Small intestine (tissue), 7 donors: ENCODE measurements around the gene KCNH2. TPM values are rescaled to one million over a fixed set of nuclear protein-coding genes. Genes with fewer than 3 reads are reported as not detected.

Experiments used
- DNase-seq, 2 donors: peaks; one replicate each; pipeline versions ENCODE4 v3.0.0 to v3.0.0-alpha.2; 2013
- FAIRE-seq: peaks from 2 replicates; lab custom pipeline; 2012; peaks lifted over from hg19 to GRCh38; lab: Jason Lieb, UNC
- H3K27ac ChIP-seq, 3 donors: one replicate each; pipeline ENCODE4 v1.5.1; 2013; ENCODE audit warnings: low read length in 2 of 3, mild to moderate bottlenecking in 2 of 3, control low read depth in 1 of 3, inconsistent platforms in 1 of 3, low read depth in 1 of 3, moderate library complexity in 1 of 3
- H3K27me3 ChIP-seq, 3 donors: one replicate each; pipeline ENCODE4 v1.6.1; 2013; ENCODE audit warnings: low read length in 3 of 3, inconsistent platforms in 1 of 3; ENCODE audit not compliant: control insufficient read depth in 3 of 3, insufficient read depth in 3 of 3
- H3K36me3 ChIP-seq, 3 donors: one replicate each; pipeline ENCODE4 v1.6.1; 2013; ENCODE audit warnings: low read length in 3 of 3, inconsistent platforms in 1 of 3, low read depth in 1 of 3, mild to moderate bottlenecking in 1 of 3, moderate library complexity in 1 of 3; ENCODE audit not compliant: control insufficient read depth in 3 of 3, insufficient read depth in 2 of 3
- H3K4me1 ChIP-seq, 3 donors: one replicate each; pipeline ENCODE4 v1.6.1; 2013; ENCODE audit warnings: low read length in 2 of 3, inconsistent platforms in 1 of 3, low read depth in 1 of 3, mild to moderate bottlenecking in 1 of 3, moderate library complexity in 1 of 3; ENCODE audit not compliant: control insufficient read depth in 3 of 3, insufficient read depth in 2 of 3
- H3K4me3 ChIP-seq, 3 donors: one replicate each; pipeline ENCODE4 v1.5.1; 2013; ENCODE audit warnings: low read length in 3 of 3, control low read depth in 1 of 3, inconsistent platforms in 1 of 3, low read depth in 1 of 3, mild to moderate bottlenecking in 1 of 3, moderate library complexity in 1 of 3
- H3K9me3 ChIP-seq, 2 donors: one replicate each; pipeline ENCODE4 v1.6.1; 2013; ENCODE audit warnings: low read depth in 1 of 2, low read length in 1 of 2; ENCODE audit not compliant: control insufficient read depth in 2 of 2, insufficient read depth in 1 of 2
- whole genome bisulfite sequencing, 3 donors: extraction: QIAGEN DNeasy Blood & Tissue Kit; methylation state at CpG; one replicate each; pipeline ENCODE4 v1.1.7; 2013; 5-methylcytosine and 5-hydroxymethylcytosine counted together
- polyA plus RNA-seq, 4 donors: library from polyadenylated mRNA; stranded (reverse) in 3 of 4; unstranded in 1 of 4; fragments of 200-250 nt in 3 of 4; fragments of 120-200 nt in 1 of 4; gene quantifications; one replicate each; pipeline versions ENCODE4 v1.2.1 to v1.2.3, GENCODE V29; 2013
- donor health status: healthy with polysubstance abuse.
- donor health status: control.
- donor health status: control.
- donor health status: Bipolar disorder and iron deficiency.
- donor health status: healthy.

KCNH2 gene
- polyA plus RNA-seq, 4 donors: 2.4 to 5.7 (median 3.7) TPM; not detected in 1

GRCh38 chr7:150934045-150934766 lies 43.9 kb downstream of the KCNH2 start:
- FAIRE-seq (no peak), DNase-seq (no peak)
- H3K4me3 ChIP-seq: no peak overlapping the region
- H3K36me3 ChIP-seq: no peaks in the 10 kb centered on the region
- no peak overlapping the region for H3K27ac ChIP-seq
- no peaks in the 10 kb centered on the region for H3K4me1 ChIP-seq
- H3K9me3 ChIP-seq: no peaks in the 10 kb centered on the region
- 86 to 90% (median 88%) methylated on average over 6 of the region's 6 CpGs for WGBS, 3 donors
- peaks cover 0 to 6% (median 0%) of the 10 kb centered on the region in 3 donors for H3K27me3 ChIP-seq

- Histone ChIP-seq H3K36me3 (no peaks in the 10 kb centered on the region), H3K27me3 (peaks cover 0 to 9% (median 0%) of the 10 kb centered on the region in 3 donors), H3K4me1 (no peaks in the 10 kb centered on the region), H3K27ac (no peak overlapping the region), H3K4me3 (no peak overlapping the region), H3K9me3 (no peaks in the 10 kb centered on the region)
- 45 to 53% (median 47%) methylated on average over 7 of the region's 7 CpGs for WGBS, 3 donors
- DNase-seq (peak in 1 of 2 donors; percentile 27), FAIRE-seq (no peak)
These were observed 46.8 kb downstream of the KCNH2 start for GRCh38 chr7:150931199-150931869.

GRCh38 chr7:150928541-150928940 lies 49.6 kb downstream of the KCNH2 start:
- Histone ChIP-seq H3K4me3 (no peak overlapping the region), H3K9me3 (no peaks in the 10 kb centered on the region), H3K27me3 (peaks cover 0 to 3% (median 0%) of the 10 kb centered on the region in 3 donors), H3K36me3 (no peaks in the 10 kb centered on the region), H3K27ac (no peak overlapping the region), H3K4me1 (peaks cover 0 to 6% (median 0%) of the 10 kb centered on the region in 3 donors)
- no peak for FAIRE-seq
- no peak for DNase-seq
- 91 to 95% (median 92%) methylated on average over 3 of the region's 3 CpGs for WGBS, 3 donors

- DNase-seq: no peak
These were observed 50.2 kb downstream of the KCNH2 start for GRCh38 chr7:150927956-150928344.

GRCh38 chr7:150927157-150927955 lies 50.8 kb downstream of the KCNH2 start:
- Histone ChIP-seq H3K4me1 (peaks cover 0 to 10% (median 0%) of the 10 kb centered on the region in 3 donors), H3K27ac (no peak overlapping the region), H3K9me3 (no peaks in the 10 kb centered on the region), H3K36me3 (no peaks in the 10 kb centered on the region), H3K27me3 (peaks cover 0 to 3% (median 0%) of the 10 kb centered on the region in 3 donors), H3K4me3 (no peak overlapping the region)
- FAIRE-seq: no peak
- 67 to 80% (median 77%) methylated on average over 6 of the region's 6 CpGs for WGBS, 3 donors
- DNase-seq: no peak

More at GRCh38 chr7:150927956-150928344, 50.2 kb downstream of the KCNH2 start:
- H3K27me3 ChIP-seq: peaks cover 0 to 3% (median 0%) of the 10 kb centered on the region in 3 donors
- H3K27ac ChIP-seq: no peak overlapping the region
- WGBS, 3 donors: 38 to 40% (median 39%) methylated on average over 4 of the region's 4 CpGs
- H3K36me3 ChIP-seq: no peaks in the 10 kb centered on the region
- no peaks in the 10 kb centered on the region for H3K9me3 ChIP-seq
- H3K4me1 ChIP-seq: peaks cover 0 to 10% (median 0%) of the 10 kb centered on the region in 3 donors
- FAIRE-seq: no peak
- H3K4me3 ChIP-seq: no peak overlapping the region

GRCh38 chr7:150926066-150926465 lies 52.1 kb downstream of the KCNH2 start:
- DNase-seq (no peak), FAIRE-seq (no peak)
- no peak overlapping the region for H3K27ac ChIP-seq
- peaks cover 0 to 3% (median 0%) of the 10 kb centered on the region in 3 donors for H3K27me3 ChIP-seq
- no peaks in the 10 kb centered on the region for H3K9me3 ChIP-seq
- H3K4me1 ChIP-seq: peaks cover 0 to 10% (median 0%) of the 10 kb centered on the region in 3 donors
- WGBS, 3 donors: 88 to 92% (median 90%) methylated on average over 7 of the region's 7 CpGs
- H3K36me3 ChIP-seq: no peaks in the 10 kb centered on the region
- no peak overlapping the region for H3K4me3 ChIP-seq

DNA sequence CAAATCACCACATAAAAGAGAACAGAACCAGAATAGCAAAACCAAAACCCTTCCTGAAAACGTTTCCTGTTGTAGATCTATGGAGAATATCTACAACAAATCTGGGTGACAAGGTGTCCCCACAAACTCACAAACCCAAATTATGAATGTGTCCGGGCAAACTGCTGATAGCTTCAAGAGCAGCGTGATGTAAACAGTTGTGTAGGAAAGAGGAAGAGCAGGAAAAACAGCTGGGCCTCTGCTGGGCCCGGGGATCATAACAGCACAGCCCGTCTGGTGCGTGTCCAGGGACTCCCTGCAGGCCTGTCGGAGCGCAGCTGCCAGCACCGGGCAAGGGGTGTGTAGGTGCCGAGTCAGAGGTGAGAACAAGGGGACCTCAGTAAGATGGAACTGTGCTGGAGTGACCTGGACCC lies 53.7 kb downstream of the KCNH2 start:
- Histone ChIP-seq H3K27me3 (peaks cover 0 to 3% (median 0%) of the 10 kb centered on the region in 3 donors), H3K27ac (no peak overlapping the region), H3K4me3 (no peak overlapping the region), H3K4me1 (peaks cover 0 to 10% (median 0%) of the 10 kb centered on the region in 3 donors), H3K9me3 (no peaks in the 10 kb centered on the region), H3K36me3 (no peaks in the 10 kb centered on the region)
- DNase-seq (no peak), FAIRE-seq (no peak)
- WGBS, 3 donors: 11 to 24% (median 20%) methylated on average over 10 of the region's 10 CpGs

- H3K9me3 ChIP-seq: no peaks in the 10 kb centered on the region
- peak in 1 of 2 donors; percentile 40 for DNase-seq
- no peak overlapping the region for H3K27ac ChIP-seq
- 26 to 68% (median 33%) methylated on average over 1 of the region's 1 CpG for WGBS, 3 donors
- H3K27me3 ChIP-seq: peaks cover 0 to 7% (median 0%) of the 10 kb centered on the region in 3 donors
- no peak overlapping the region for H3K4me3 ChIP-seq
- no peak for FAIRE-seq
- H3K4me1 ChIP-seq: peaks cover 0 to 10% (median 0%) of the 10 kb centered on the region in 3 donors
- H3K36me3 ChIP-seq: no peaks in the 10 kb centered on the region
These were observed 54.3 kb downstream of the KCNH2 start for GRCh38 chr7:150923802-150924201.
